CD4-positive, alpha-beta memory T cell (primary cell): ENCODE results near the gene HOXD11. TPM values are rescaled to one million over a fixed set of nuclear protein-coding genes. Genes with fewer than 3 reads are reported as not detected.

Experiments used
- CTCF ChIA-PET: fragments of 350-600 bp; sonication (Branson Sonifier 250); formaldehyde crosslinking; loops from one replicate; lab custom pipeline; 2021; ENCODE audit warnings: inconsistent platforms; ENCODE audit not compliant: partially characterized antibody; lab: Charles Lee
- POLR2A ChIA-PET: fragments of 350-600 bp; sonication (Branson Sonifier 250); formaldehyde crosslinking; loops from one replicate; lab custom pipeline; 2021; ENCODE audit not compliant: partially characterized antibody; lab: Charles Lee
- DNase-seq, 5 donors: peaks; one replicate each; pipeline versions ENCODE4 v3.0.0 to v3.0.0-alpha.2; 2020 to 2022; ENCODE audit warnings: mixed read lengths in 1 of 5
- H3K27ac ChIP-seq: one replicate; pipeline ENCODE4 v1.7.0; 2013; ENCODE audit warnings: low read depth, low read length
- H3K27me3 ChIP-seq: 2 replicates; pipeline ENCODE4 v1.7.0; 2013; ENCODE audit warnings: mild to moderate bottlenecking, low read length, moderate library complexity; ENCODE audit not compliant: insufficient read depth
- H3K36me3 ChIP-seq: 2 replicates; pipeline ENCODE4 v1.7.0; 2013; ENCODE audit warnings: mild to moderate bottlenecking, low read length, moderate library complexity; ENCODE audit not compliant: insufficient read depth
- H3K4me1 ChIP-seq: 2 replicates; pipeline ENCODE4 v1.7.0; 2013; ENCODE audit warnings: mild to moderate bottlenecking, low read length, moderate library complexity; ENCODE audit not compliant: insufficient read depth
- H3K4me3 ChIP-seq, 2 donors: one replicate each; pipeline ENCODE4 v1.7.0; 2013; ENCODE audit warnings: low read length in 2 of 2, mild to moderate bottlenecking in 1 of 2
- H3K9me3 ChIP-seq, 2 donors: one replicate each; pipeline ENCODE4 v1.7.0; 2013; ENCODE audit warnings: low read length in 2 of 2, control low read depth in 1 of 2; ENCODE audit not compliant: control insufficient read depth in 1 of 2
- H3K27ac Mint-ChIP-seq, 7 donors: one replicate each; pipeline ENCODE4 v1.8.0; 2020 to 2021; ENCODE audit warnings: mixed read lengths in 7 of 7, mild to moderate bottlenecking in 6 of 7, inconsistent platforms in 3 of 7, moderate library complexity in 3 of 7
- H3K27me3 Mint-ChIP-seq, 2 donors: one replicate each; pipeline ENCODE4 v1.8.0; 2020 to 2021; ENCODE audit warnings: mixed read lengths in 2 of 2
- H3K36me3 Mint-ChIP-seq, 2 donors: one replicate each; pipeline ENCODE4 v1.8.0; 2020 to 2021; ENCODE audit warnings: mixed read lengths in 2 of 2, inconsistent platforms in 1 of 2, mild to moderate bottlenecking in 1 of 2
- H3K4me1 Mint-ChIP-seq, 4 donors: one replicate each; pipeline ENCODE4 v1.8.0; 2020 to 2021; ENCODE audit warnings: mixed read lengths in 4 of 4, mild to moderate bottlenecking in 1 of 4
- H3K4me3 Mint-ChIP-seq, 8 donors: one replicate each; pipeline ENCODE4 v1.8.0; 2020 to 2021; ENCODE audit warnings: mixed read lengths in 8 of 8, mild to moderate bottlenecking in 7 of 8, moderate library complexity in 6 of 8, inconsistent platforms in 3 of 8
- H3K9me3 Mint-ChIP-seq, 8 donors: one replicate each; pipeline ENCODE4 v1.8.0; 2020 to 2021; ENCODE audit warnings: mixed read lengths in 8 of 8, mild to moderate bottlenecking in 5 of 8, inconsistent platforms in 3 of 8, moderate library complexity in 1 of 8
- intact Hi-C: fragments of 100-400 bp; cut with micrococcal nuclease; formaldehyde crosslinking; loops from one replicate; pipeline ENCODE4 v1.15.1; 2023
- polyA plus RNA-seq, 2 donors: library from polyadenylated mRNA; unstranded; fragments of 300-500 nt; fragmentation: Illumina TruSeq; gene quantifications; one replicate each; pipeline ENCODE4 v1.2.3, GENCODE V29; 2021
- total RNA-seq, 2 experiments: library from RNA; stranded (reverse); gene quantifications; one replicate each; pipeline ENCODE4 v1.2.3, GENCODE V29; 2021

HOXD11 gene
- total and polyA plus RNA-seq, 4 experiments from 2014 or later = not detected

DNA sequence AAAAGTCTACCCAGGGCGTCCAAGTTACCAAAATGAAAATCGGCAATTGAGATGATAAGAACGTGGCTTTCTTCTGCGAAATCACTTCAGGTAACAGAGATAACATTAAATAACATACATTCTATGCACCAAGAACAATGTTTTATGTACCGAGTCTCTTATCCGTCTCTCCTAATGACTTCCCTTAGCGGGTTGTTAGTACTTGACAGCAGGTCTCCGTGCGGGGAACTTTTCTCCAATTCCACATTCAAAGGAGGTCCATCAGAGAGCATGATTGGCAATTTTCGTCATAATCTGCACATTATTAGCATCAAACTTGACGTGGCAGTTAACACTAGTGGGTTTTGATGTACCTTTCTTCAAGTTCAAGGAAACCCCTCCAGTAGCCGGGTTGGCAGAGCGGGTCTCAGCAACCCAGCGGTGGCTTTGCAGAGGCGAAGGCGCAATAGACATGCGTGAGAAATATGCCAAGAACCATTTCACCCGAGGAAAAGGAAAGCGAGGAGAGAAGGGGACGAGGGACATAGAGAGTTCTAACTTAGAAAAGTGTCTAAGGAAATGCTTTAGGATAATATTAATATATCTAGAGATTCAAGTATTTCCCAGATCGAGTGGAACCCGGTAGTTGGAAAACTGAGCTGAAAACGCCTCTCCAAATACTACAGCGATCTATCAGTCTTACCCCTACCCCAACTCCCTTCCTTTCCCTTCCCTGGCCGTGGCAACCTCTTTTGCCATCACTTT, 28.4 kb upstream of the HOXD11 start:
- intact Hi-C loops = loop anchor here (2.0 to 5.0 kb wide), 3 partner anchors 18 to 76 kb away; partner anchors contain the start of gene LNPK

GRCh38 chr2:176079285-176079830, 27.7 kb upstream of the HOXD11 start:
- CTCF ChIA-PET = no interaction called here
- POLR2A ChIA-PET = no interaction called here
- Mint-ChIP-seq H3K4me1 (peaks cover 3 to 18% (median 9%) of the 10 kb centered on the region in 4 donors), H3K4me3 (peak overlapping the region; percentile 47 to 82 (median 72)), H3K36me3 (peaks cover 0 to 15% of the 10 kb centered on the region in 2 donors), H3K27ac (peak overlapping the region in 6 of 7 donors; percentile 32 to 95 (median 87)), H3K27me3 (peaks cover 60 to 62% of the 10 kb centered on the region in 2 donors), H3K9me3 (peaks cover 4 to 64% (median 59%) of the 10 kb centered on the region in 8 donors)
- H3K4me3 ChIP-seq = no peak overlapping the region
- intact Hi-C loops = loop anchor here (2.0 to 5.0 kb wide), 3 partner anchors 17 to 77 kb away; partner anchors contain the start of gene LNPK
- no peaks in the 10 kb centered on the region for H3K4me1 ChIP-seq
- H3K27ac ChIP-seq = no peak overlapping the region
- H3K9me3 ChIP-seq = no peaks in the 10 kb centered on the region
- DNase-seq = no peak
- peaks cover 85% of the 10 kb centered on the region for H3K27me3 ChIP-seq
- no peaks in the 10 kb centered on the region for H3K36me3 ChIP-seq

More for the DNA sequence above, 28.4 kb upstream of the HOXD11 start:
- Histone ChIP-seq H3K9me3 (no peaks in the 10 kb centered on the region), H3K27me3 (peaks cover 83% of the 10 kb centered on the region), H3K27ac (no peak overlapping the region), H3K4me1 (no peaks in the 10 kb centered on the region), H3K36me3 (no peaks in the 10 kb centered on the region), H3K4me3 (no peak overlapping the region)
- Mint-ChIP-seq H3K27ac (peak overlapping the region in 5 of 7 donors; percentile 84 to 95 (median 91)), H3K4me3 (peak overlapping the region in 7 of 8 donors; percentile 64 to 82 (median 75)), H3K4me1 (peaks cover 3 to 14% (median 8%) of the 10 kb centered on the region in 4 donors), H3K9me3 (peaks cover 4 to 58% (median 53%) of the 10 kb centered on the region in 8 donors), H3K27me3 (peaks cover 59 to 62% of the 10 kb centered on the region in 2 donors), H3K36me3 (peaks cover 0 to 11% of the 10 kb centered on the region in 2 donors)
- POLR2A ChIA-PET = no interaction called here
- DNase-seq = no peak
- CTCF ChIA-PET = no interaction called here

GRCh38 chr2:176079831-176080539, 27.1 kb upstream of the HOXD11 start:
- Histone ChIP-seq H3K4me1 (no peaks in the 10 kb centered on the region), H3K27me3 (peaks cover 85% of the 10 kb centered on the region), H3K4me3 (no peak overlapping the region), H3K36me3 (no peaks in the 10 kb centered on the region), H3K27ac (no peak overlapping the region), H3K9me3 (no peaks in the 10 kb centered on the region)
- DNase-seq = peak in 1 of 5 donors; percentile 24
- Mint-ChIP-seq H3K36me3 (peaks cover 0 to 16% of the 10 kb centered on the region in 2 donors), H3K27me3 (peaks cover 62 to 63% of the 10 kb centered on the region in 2 donors), H3K9me3 (peaks cover 4 to 70% (median 65%) of the 10 kb centered on the region in 8 donors), H3K4me3 (peak overlapping the region in 6 of 8 donors; percentile 64 to 82 (median 72)), H3K27ac (peak overlapping the region in 4 of 7 donors; percentile 90 to 95 (median 92)), H3K4me1 (peaks cover 3 to 24% (median 9%) of the 10 kb centered on the region in 4 donors)
- intact Hi-C loops = loop anchor here (2.0 to 5.0 kb wide), 3 partner anchors 17 to 78 kb away; partner anchors contain the start of gene LNPK
- CTCF ChIA-PET = no interaction called here
- POLR2A ChIA-PET = no interaction called here

DNA sequence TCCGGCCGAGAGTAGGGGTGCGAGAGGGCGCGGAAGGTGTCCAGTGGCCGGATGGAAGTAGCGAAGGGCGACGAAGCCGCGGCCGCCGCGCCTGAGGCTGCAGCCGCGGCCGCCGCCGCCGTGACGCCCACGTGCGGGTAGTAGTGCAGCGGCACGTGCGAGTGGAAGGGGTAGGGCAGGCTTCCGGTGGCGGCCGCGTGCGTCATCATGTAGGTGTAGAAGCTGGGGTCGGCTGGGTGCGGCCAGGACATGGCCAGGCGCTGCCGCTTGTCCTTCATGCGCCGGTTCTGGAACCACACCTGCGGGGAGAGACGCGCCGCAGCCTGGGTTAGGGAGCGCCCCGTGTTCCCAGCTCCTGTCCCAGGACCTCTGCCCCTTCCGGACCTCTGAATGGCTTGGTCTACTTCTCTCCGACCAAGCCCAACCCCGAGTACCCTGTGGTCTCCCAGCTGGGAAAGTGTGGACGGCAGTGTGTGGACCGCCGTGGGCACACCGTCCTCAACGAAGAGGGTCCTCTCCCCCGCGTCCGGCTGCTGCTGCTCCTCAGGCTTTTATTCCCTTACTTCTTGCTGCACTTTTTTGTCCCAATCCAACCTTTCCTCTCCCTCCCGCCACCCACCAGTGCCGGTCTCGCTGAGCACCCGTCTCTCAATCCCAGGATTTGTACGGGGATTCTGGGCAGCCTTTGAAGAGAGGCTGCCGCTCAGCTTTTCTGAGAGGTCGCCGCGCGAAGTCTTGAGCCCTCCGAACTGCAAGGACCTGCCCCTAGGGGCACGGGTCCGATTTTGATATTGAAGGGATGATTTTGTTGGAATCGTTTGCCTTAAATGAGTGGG, 26.3 kb upstream of the HOXD11 start:
- H3K4me3 Mint-ChIP-seq = peak overlapping the region; percentile 30 to 68 (median 58)
- Histone ChIP-seq H3K4me1 (no peaks in the 10 kb centered on the region), H3K9me3 (no peaks in the 10 kb centered on the region), H3K4me3 (no peak overlapping the region), H3K36me3 (no peaks in the 10 kb centered on the region), H3K27me3 (peaks cover 85% of the 10 kb centered on the region), H3K27ac (no peak overlapping the region)
- H3K27ac Mint-ChIP-seq = peak overlapping the region in 5 of 7 donors; percentile 82 to 92 (median 91)
- peaks cover 0 to 17% of the 10 kb centered on the region in 2 donors for H3K36me3 Mint-ChIP-seq
- intact Hi-C loops = no loop called here
- H3K4me1 Mint-ChIP-seq = peaks cover 3 to 31% (median 9%) of the 10 kb centered on the region in 4 donors
- POLR2A ChIA-PET = no interaction called here
- no peak for DNase-seq
- peaks cover 57 to 63% of the 10 kb centered on the region in 2 donors for H3K27me3 Mint-ChIP-seq
- peaks cover 4 to 73% (median 60%) of the 10 kb centered on the region in 8 donors for H3K9me3 Mint-ChIP-seq
- CTCF ChIA-PET = no interaction called here

DNA sequence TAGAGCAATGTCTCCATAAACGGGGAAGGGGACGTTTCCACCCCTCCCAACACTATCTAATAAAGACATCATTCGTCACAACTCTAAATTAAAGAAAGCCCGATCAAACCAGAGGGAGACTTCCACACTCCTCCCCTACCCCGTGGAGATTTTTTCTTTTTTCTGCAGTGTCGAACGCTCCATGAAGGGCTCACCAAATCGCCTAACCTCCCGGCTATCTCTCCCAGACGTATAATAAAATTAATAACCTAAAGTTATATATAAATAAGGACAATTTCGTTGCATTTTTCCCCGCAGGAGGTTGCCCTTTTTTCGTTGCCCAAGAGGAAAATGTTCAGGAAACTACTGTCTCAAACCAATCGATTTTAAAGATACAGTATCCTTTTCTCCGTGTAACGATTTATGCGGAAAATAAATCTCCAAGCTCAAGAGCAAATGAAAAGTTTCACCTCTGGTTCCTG, 25.7 kb upstream of the HOXD11 start:
- ChIA-PET POLR2A (no interaction called here), CTCF (interaction anchor here (1.2 kb wide), 1 partner anchor 45 kb away, joined by 3 read pairs; no protein-coding TSS in a partner anchor)
- DNase-seq = peak in 1 of 5 donors; percentile 21
- H3K4me1 ChIP-seq = no peaks in the 10 kb centered on the region
- H3K4me3 Mint-ChIP-seq = peak overlapping the region; percentile 30 to 70 (median 60)
- peaks cover 3 to 33% (median 10%) of the 10 kb centered on the region in 4 donors for H3K4me1 Mint-ChIP-seq
- H3K27me3 ChIP-seq = peaks cover 87% of the 10 kb centered on the region
- no peak overlapping the region for H3K4me3 ChIP-seq
- peaks cover 55 to 60% of the 10 kb centered on the region in 2 donors for H3K27me3 Mint-ChIP-seq
- peaks cover 0 to 17% of the 10 kb centered on the region in 2 donors for H3K36me3 Mint-ChIP-seq
- H3K9me3 Mint-ChIP-seq = peaks cover 4 to 71% (median 56%) of the 10 kb centered on the region in 8 donors
- H3K36me3 ChIP-seq = no peaks in the 10 kb centered on the region
- no peak overlapping the region for H3K27ac ChIP-seq
- intact Hi-C loops = no loop called here
- peak overlapping the region in 6 of 7 donors; percentile 30 to 92 (median 90) for H3K27ac Mint-ChIP-seq
- no peaks in the 10 kb centered on the region for H3K9me3 ChIP-seq

GRCh38 chr2:176081837-176082524, 25.1 kb upstream of the HOXD11 start:
- peaks cover 57 to 64% of the 10 kb centered on the region in 2 donors for H3K27me3 Mint-ChIP-seq
- H3K4me1 Mint-ChIP-seq = peaks cover 4 to 39% (median 11%) of the 10 kb centered on the region in 4 donors
- intact Hi-C loops = no loop called here
- H3K9me3 Mint-ChIP-seq = peaks cover 3 to 76% (median 58%) of the 10 kb centered on the region in 8 donors
- H3K27ac Mint-ChIP-seq = peak overlapping the region in 5 of 7 donors; percentile 82 to 96 (median 90)
- ChIA-PET POLR2A (no interaction called here), CTCF (interaction anchor here (0.7 to 1.2 kb wide), 2 partner anchors 12 to 45 kb away, joined by 3 read pairs; no protein-coding TSS in a partner anchor)
- Histone ChIP-seq H3K27me3 (peaks cover 87% of the 10 kb centered on the region), H3K36me3 (no peaks in the 10 kb centered on the region), H3K4me1 (no peaks in the 10 kb centered on the region), H3K4me3 (no peak overlapping the region), H3K9me3 (no peaks in the 10 kb centered on the region), H3K27ac (no peak overlapping the region)
- peak in 1 of 5 donors; percentile 38 for DNase-seq
- H3K4me3 Mint-ChIP-seq = peak overlapping the region in 5 of 8 donors; percentile 24 to 70 (median 57)
- H3K36me3 Mint-ChIP-seq = peaks cover 0 to 17% of the 10 kb centered on the region in 2 donors
